Choroid plexus epithelial cell (primary cell): Measurements from ENCODE around the gene NUBPL.

ENCODE experiments used
- DNase-seq: peaks from one replicate; pipeline ENCODE4 v3.0.0-alpha.2; 2010; ENCODE audit warnings: low read depth
- H3K4me3 ChIP-seq: 2 replicates; pipeline ENCODE4 v1.5.1; 2011; ENCODE audit warnings: low read depth, mild to moderate bottlenecking, control low read depth, low read length, moderate library complexity
- CTCF ChIP-seq: conservative IDR thresholded peaks from 2 replicates; pipeline ENCODE4 v1.5.1; 2011; ENCODE audit warnings: low read depth, mild to moderate bottlenecking, control low read depth, inconsistent platforms, low read length, moderate library complexity

NUBPL gene

GRCh38 chr14:31876741-31877140 lies 315.5 kb downstream of the NUBPL start:
- DNase-seq, result no peak
- TF ChIP-seq CTCF, result no peak
- no peak overlapping the region for H3K4me3 ChIP-seq

- DNase-seq, result peak; percentile 56
- no peak for TF ChIP-seq CTCF
- peak overlapping the region; percentile 40 for H3K4me3 ChIP-seq
These were observed 316.1 kb downstream of the NUBPL start for GRCh38 chr14:31877255-31877798.

GRCh38 chr14:31879661-31880348 lies 318.6 kb downstream of the NUBPL start:
- no peak overlapping the region for H3K4me3 ChIP-seq
- no peak for DNase-seq
- no peak for TF ChIP-seq CTCF

- no peak for TF ChIP-seq CTCF
- peak; percentile 95 for DNase-seq
These were observed 319.7 kb downstream of the NUBPL start for GRCh38 chr14:31880935-31881334.

GRCh38 chr14:31881531-31882310 lies 320.5 kb downstream of the NUBPL start:
- peak; percentile 40 for DNase-seq
- no peak overlapping the region for H3K4me3 ChIP-seq
- TF ChIP-seq CTCF, result no peak

More at GRCh38 chr14:31880935-31881334, 319.7 kb downstream of the NUBPL start:
- H3K4me3 ChIP-seq, result no peak overlapping the region

- no peak for TF ChIP-seq CTCF
- H3K4me3 ChIP-seq, result no peak overlapping the region
- DNase-seq, result peak; percentile 28
These were observed 323.0 kb downstream of the NUBPL start for GRCh38 chr14:31884238-31884637.
